Liver (tissue), 9 donors: ENCODE data around the gene FLNC. TPM values are rescaled to one million over a fixed set of nuclear protein-coding genes. Genes with fewer than 3 reads are reported as not detected.

Source experiments
- DNase-seq: peaks from one replicate; pipeline ENCODE4 v3.0.0-alpha.2; 2017; ENCODE audit warnings: low spot score
- H3K27ac ChIP-seq, 2 donors: one replicate each; pipeline ENCODE4 v1.7.0; 2013; ENCODE audit warnings: inconsistent platforms in 2 of 2, low read length in 2 of 2, control low read depth in 1 of 2, low read depth in 1 of 2, mild to moderate bottlenecking in 1 of 2
- H3K27me3 ChIP-seq, 4 donors: one replicate each; pipeline versions ENCODE4 v1.6.1 to v1.7.0; 2013; ENCODE audit warnings: low read length in 3 of 4, inconsistent platforms in 1 of 4, mild to moderate bottlenecking in 1 of 4, moderate library complexity in 1 of 4; ENCODE audit not compliant: control insufficient read depth in 4 of 4, insufficient read depth in 4 of 4
- H3K36me3 ChIP-seq, 4 donors: one replicate each; pipeline versions ENCODE4 v1.6.1 to v1.7.0; 2013; ENCODE audit warnings: low read length in 3 of 4, mild to moderate bottlenecking in 3 of 4, low read depth in 1 of 4, moderate library complexity in 1 of 4; ENCODE audit not compliant: control insufficient read depth in 4 of 4, insufficient read depth in 3 of 4
- H3K4me1 ChIP-seq, 4 donors: one replicate each; pipeline versions ENCODE4 v1.6.1 to v1.7.0; 2013; ENCODE audit warnings: low read length in 3 of 4, mild to moderate bottlenecking in 3 of 4, moderate library complexity in 1 of 4; ENCODE audit not compliant: control insufficient read depth in 4 of 4, insufficient read depth in 4 of 4
- H3K4me3 ChIP-seq, 3 donors: one replicate each; pipeline versions ENCODE4 v1.6.1 to v1.7.0; 2013; ENCODE audit warnings: low read length in 3 of 3, control low read depth in 1 of 3, low read depth in 1 of 3, mild to moderate bottlenecking in 1 of 3
- H3K9ac ChIP-seq, 2 donors: one replicate each; pipeline ENCODE4 v1.7.0; 2013; ENCODE audit warnings: low read length in 2 of 2, mild to moderate bottlenecking in 2 of 2, moderate library complexity in 2 of 2, control low read depth in 1 of 2, low read depth in 1 of 2
- H3K9me3 ChIP-seq, 4 donors: one replicate each; pipeline versions ENCODE4 v1.6.1 to v1.7.0; 2013; ENCODE audit warnings: low read length in 3 of 4; ENCODE audit not compliant: control insufficient read depth in 4 of 4
- CTCF ChIP-seq: fragments of 150-350 bp; IDR thresholded peaks from 2 replicates; pipeline ENCODE4 v1.5.1; 2017; ENCODE audit warnings: improper control_type of control experiment, low read depth, low read length; ENCODE audit not compliant: missing input control
- EGR1 ChIP-seq, 2 donors: IDR thresholded peaks; 2 replicates each; pipeline ENCODE4 v1.6.1; 2016 to 2018; ENCODE audit warnings: antibody characterized with exemption in 2 of 2, low read depth in 2 of 2
- FOXA2 ChIP-seq: IDR thresholded peaks from 2 replicates; pipeline ENCODE4 v1.6.1; 2016; ENCODE audit warnings: antibody characterized with exemption
- GABPA ChIP-seq, 2 donors: IDR thresholded peaks in 1 of 2; conservative IDR thresholded peaks in 1 of 2; 2 replicates each; pipeline ENCODE4 v1.6.1; 2016; ENCODE audit warnings: antibody characterized with exemption in 2 of 2, mild to moderate bottlenecking in 1 of 2, moderate library complexity in 1 of 2
- HNF4A ChIP-seq, 2 donors: conservative IDR thresholded peaks; 2 replicates each; pipeline ENCODE4 v1.6.1; 2016; ENCODE audit warnings: antibody characterized with exemption in 2 of 2, mild to moderate bottlenecking in 2 of 2
- JUND ChIP-seq, 2 donors: IDR thresholded peaks; 2 replicates each; pipeline ENCODE4 v1.6.1; 2016; ENCODE audit warnings: antibody characterized with exemption in 2 of 2
- RAD21 ChIP-seq, 2 donors: IDR thresholded peaks; 2 replicates each; pipeline ENCODE4 v1.6.1; 2016; ENCODE audit warnings: antibody characterized with exemption in 2 of 2, mild to moderate bottlenecking in 2 of 2
- REST ChIP-seq: IDR thresholded peaks from 2 replicates; pipeline ENCODE4 v1.6.1; 2016; ENCODE audit warnings: antibody characterized with exemption, mild to moderate bottlenecking
- SP1 ChIP-seq: IDR thresholded peaks from 2 replicates; pipeline ENCODE4 v1.6.1; 2018; ENCODE audit warnings: antibody characterized with exemption, mild to moderate bottlenecking
- TAF1 ChIP-seq: conservative IDR thresholded peaks from 2 replicates; pipeline ENCODE4 v1.6.1; 2016; ENCODE audit warnings: antibody characterized with exemption, mild to moderate bottlenecking
- YY1 ChIP-seq: IDR thresholded peaks from 2 replicates; pipeline ENCODE4 v1.6.1; 2016; ENCODE audit warnings: antibody characterized with exemption, mild to moderate bottlenecking
- ZBTB33 ChIP-seq: IDR thresholded peaks from 2 replicates; pipeline ENCODE4 v1.6.1; 2016; ENCODE audit warnings: antibody characterized with exemption
- WGBS: extraction: QIAGEN DNeasy Blood & Tissue Kit; methylation state at CpG from one replicate; pipeline ENCODE4 v1.1.7; 2013; 5-methylcytosine and 5-hydroxymethylcytosine counted together
- polyA plus RNA-seq, 2 donors: library from polyadenylated mRNA; stranded (reverse) in 1 of 2; unstranded in 1 of 2; fragments of 200-250 nt in 1 of 2; fragments of >200 nt in 1 of 2; fragmentation: Nextera tagmentation in 1 of 2; extraction: Ambion mirVana in 1 of 2; gene quantifications; one replicate each; pipeline versions ENCODE4 v1.2.1 to v1.2.3, GENCODE V29; 2013 to 2015
- total RNA-seq, 2 donors: library from RNA; depleted of rRNA; stranded (reverse); fragments of >200 nt; gene quantifications; one replicate each; pipeline ENCODE4 v1.2.3, GENCODE V29; 2014
- donor health status: healthy.
- donor health status: healthy.
- donor health status: healthy.
- donor health status: healthy.
- donor health status: healthy.

The FLNC gene
- total and polyA plus RNA-seq, 4 donors, result 0.03 to 2.3 (median 0.53) TPM

- WGBS, result 90% methylated on average over 8 of the region's 8 CpGs
- Histone ChIP-seq H3K9me3 (no peaks in the 10 kb centered on the region), H3K27ac (no peak overlapping the region), H3K4me1 (peaks cover 0 to 7% (median 0%) of the 10 kb centered on the region in 4 donors), H3K9ac (no peak overlapping the region), H3K27me3 (no peaks in the 10 kb centered on the region), H3K36me3 (no peaks in the 10 kb centered on the region), H3K4me3 (no peak overlapping the region)
- no peak for TF ChIP-seq FOXA2
- no peak for TF ChIP-seq EGR1 (IDR thresholded peaks at IDR 0.05; ENCODE audit: low read depth in 2 of 2)
- DNase-seq, result no peak
These were observed 51.9 kb downstream of the FLNC start for GRCh38 chr7:128882134-128882533.

GRCh38 chr7:128883622-128884448, 53.6 kb downstream of the FLNC start:
- no peak overlapping the region for H3K9ac ChIP-seq
- no peak overlapping the region for H3K27ac ChIP-seq
- TF ChIP-seq SP1, result no peak
- no peak for TF ChIP-seq REST
- TF ChIP-seq JUND (IDR thresholded peaks at IDR 0.05), result no peak
- no peak for TF ChIP-seq ZBTB33
- no peak for TF ChIP-seq TAF1
- TF ChIP-seq YY1, result no peak
- TF ChIP-seq CTCF, result peak; percentile 77
- no peak for TF ChIP-seq GABPA (IDR thresholded peaks at IDR 0.05 in 1 of 2, conservative IDR thresholded peaks at IDR 0.05 in 1 of 2)
- TF ChIP-seq HNF4A (conservative IDR thresholded peaks at IDR 0.05), result no peak
- peak in 1 of 2 donors; percentile 88 for TF ChIP-seq RAD21 (IDR thresholded peaks at IDR 0.05)
- no peak for TF ChIP-seq FOXA2

More at GRCh38 chr7:128883622-128884448, 53.6 kb downstream of the FLNC start:
- Histone ChIP-seq H3K9me3 (no peaks in the 10 kb centered on the region), H3K4me3 (no peak overlapping the region), H3K27me3 (no peaks in the 10 kb centered on the region), H3K36me3 (no peaks in the 10 kb centered on the region), H3K4me1 (peaks cover 0 to 7% (median 0%) of the 10 kb centered on the region in 4 donors)
- DNase-seq, result peak; percentile 87
- WGBS, result 43% methylated on average over 19 of the region's 19 CpGs
